ENCODE results near the gene RYK. TPM values are rescaled to one million over a fixed set of nuclear protein-coding genes. Genes with fewer than 3 reads are reported as not detected.
"Not testable (repeated sequence)": the region's sequence is repeated elsewhere in the genome, so short reads cannot be mapped to it uniquely, and the experiment has no call there.

Gene RYK
- polyA plus RNA-seq (ENCODE audit: insufficient read length in 4 of 4) = 100 to 1,000 TPM in 2 of 4 donors, 10 to 100 TPM in 2; 92.0 to 106 (median 98.8) TPM

DNA sequence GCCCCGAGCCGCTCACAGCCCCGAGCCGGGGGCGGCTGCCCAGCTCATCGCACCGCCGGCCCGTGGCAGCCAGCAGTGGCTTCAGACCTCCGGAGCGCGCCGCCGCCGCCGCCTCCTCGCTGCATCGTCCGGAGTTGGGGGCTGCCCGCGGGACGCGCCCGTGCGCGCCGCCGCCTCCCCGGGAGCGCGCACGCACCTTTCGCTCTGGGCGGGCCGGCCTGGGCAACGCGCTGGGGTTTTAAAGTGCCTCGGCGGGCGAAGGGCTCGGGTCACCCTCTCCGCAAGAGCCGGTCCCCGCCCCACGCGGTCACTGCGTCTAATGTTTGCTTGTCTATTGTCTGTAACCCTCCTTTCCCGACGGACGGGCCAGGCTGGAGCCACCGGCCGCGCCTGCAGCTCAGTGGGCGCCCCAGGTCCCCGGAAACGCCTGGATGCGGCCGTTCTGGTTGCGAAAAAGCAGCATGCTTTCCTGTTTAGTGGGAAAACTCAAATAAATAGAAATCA, at the start of gene RYK:
RYK (minus strand) TSS at position 143 of the 504 bp plus-strand sequence. CDS start 205 bp downstream, outside the sequence.
- peak; percentile 56 to 78 (median 70) for DNase-seq (ENCODE audit: low read depth in 4 of 4, low spot score in 3 of 4)

DNA sequence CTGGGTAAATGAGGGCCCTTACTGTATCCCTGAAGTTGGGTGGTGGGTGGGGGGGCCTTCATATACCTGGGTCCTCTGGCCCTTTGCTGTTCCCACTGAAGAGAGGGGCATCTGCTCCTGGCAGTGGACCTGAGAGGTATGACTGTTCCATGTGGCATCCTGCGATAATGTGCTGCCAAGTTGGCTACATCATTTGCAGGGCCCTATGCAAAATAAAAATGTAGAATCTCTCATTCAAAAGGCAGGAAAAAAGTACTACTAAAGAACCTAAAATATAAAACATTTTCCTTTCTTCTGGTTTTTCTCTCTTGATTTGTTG, 49.2 kb upstream of the RYK start:
- DNase-seq (ENCODE audit: low read depth in 4 of 4, low spot score in 3 of 4) = no peak

DNA sequence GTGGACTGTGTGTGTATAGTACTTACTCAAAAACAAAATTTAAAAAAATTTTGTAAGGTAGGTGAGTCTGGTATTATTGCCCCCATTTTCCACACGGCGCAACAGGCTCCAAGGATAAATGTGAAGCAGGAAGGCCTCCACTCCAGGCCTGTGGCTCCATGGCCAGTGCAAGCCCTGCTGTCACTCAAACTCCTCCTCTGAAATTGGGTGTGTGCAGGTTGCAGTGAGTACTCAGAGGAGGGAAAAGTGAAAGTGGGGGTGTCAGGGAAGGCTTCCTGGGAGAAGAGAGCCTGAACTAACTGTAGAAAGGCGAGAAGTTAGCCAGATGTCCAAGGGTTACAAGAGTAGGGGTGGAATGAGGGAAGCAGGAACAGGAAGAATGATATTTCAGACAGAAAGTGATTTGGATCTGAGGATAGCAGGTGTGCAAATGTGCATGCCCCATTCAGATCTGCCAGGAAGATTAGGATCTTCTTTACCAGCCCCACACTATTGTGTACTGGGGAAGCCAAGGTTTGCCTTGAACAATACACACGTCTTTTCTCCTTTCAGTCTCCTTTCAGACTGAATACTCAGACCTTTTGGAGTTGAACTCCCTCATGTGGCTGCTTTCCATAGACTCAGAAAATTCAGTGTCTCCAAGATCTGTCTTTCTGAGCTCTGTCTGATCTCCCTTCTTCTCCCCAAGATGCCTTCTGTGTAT, 48.7 kb upstream of the RYK start:
- no peak for DNase-seq (ENCODE audit: low read depth in 4 of 4, low spot score in 3 of 4)

DNA sequence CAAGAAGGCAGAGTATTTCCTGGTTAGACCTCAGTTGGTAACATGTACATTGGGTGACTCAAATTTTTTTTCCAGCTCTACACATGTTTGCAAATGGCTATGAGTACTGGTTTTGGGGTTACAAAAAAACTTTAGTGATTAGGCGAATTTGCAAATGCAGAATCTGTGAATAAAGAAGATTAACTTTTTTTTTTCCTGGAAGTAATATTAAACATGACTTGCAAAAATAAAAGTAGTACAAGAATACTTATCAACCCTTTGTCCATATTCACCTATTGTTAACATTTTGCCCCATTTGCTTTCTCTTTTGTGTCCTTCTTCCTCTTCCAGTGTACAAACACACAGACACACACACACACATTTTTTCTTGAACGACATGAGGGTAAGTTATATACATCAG, 47.6 kb upstream of the RYK start:
- no peak for DNase-seq (ENCODE audit: low read depth in 4 of 4, low spot score in 3 of 4)

DNA sequence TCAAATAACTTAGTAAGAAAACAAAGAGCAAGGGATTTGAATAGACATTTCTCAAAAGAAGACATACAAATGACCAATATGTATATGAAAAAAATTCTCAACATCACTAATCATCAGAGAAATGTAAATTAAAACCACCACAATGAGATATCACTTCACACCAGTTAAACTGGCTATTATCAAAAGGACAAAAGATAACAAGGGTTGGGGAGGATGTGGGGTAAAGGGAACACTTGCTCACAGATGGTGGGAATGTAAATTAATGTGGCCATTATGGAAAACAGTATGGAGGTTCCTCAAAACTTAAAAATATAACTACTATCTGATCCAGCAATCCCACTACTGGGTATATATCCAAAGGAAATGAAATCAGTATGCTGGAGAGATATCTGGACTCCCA, 46.0 kb upstream of the RYK start:
- DNase-seq (ENCODE audit: low read depth in 4 of 4, low spot score in 3 of 4) = no peak

DNA sequence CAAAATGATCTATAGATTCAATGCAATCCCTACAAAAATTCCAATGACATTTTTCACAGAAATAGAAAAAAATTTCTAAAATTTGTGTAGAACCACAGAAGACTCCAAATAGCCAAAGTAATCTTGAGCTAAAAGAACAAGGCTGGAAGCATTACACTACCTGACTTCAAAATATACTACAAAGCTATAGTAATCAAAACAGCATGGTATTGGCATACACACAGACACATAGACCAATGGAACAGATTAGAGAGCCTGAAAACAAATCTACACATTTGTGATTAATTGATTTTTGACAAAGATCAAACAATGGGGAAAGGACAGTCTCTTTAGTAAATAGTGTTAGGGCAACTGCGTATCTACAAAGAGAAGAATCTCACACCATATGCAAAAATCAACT, 45.3 kb upstream of the RYK start:
- DNase-seq (ENCODE audit: low read depth in 4 of 4, low spot score in 3 of 4) = no peak

DNA sequence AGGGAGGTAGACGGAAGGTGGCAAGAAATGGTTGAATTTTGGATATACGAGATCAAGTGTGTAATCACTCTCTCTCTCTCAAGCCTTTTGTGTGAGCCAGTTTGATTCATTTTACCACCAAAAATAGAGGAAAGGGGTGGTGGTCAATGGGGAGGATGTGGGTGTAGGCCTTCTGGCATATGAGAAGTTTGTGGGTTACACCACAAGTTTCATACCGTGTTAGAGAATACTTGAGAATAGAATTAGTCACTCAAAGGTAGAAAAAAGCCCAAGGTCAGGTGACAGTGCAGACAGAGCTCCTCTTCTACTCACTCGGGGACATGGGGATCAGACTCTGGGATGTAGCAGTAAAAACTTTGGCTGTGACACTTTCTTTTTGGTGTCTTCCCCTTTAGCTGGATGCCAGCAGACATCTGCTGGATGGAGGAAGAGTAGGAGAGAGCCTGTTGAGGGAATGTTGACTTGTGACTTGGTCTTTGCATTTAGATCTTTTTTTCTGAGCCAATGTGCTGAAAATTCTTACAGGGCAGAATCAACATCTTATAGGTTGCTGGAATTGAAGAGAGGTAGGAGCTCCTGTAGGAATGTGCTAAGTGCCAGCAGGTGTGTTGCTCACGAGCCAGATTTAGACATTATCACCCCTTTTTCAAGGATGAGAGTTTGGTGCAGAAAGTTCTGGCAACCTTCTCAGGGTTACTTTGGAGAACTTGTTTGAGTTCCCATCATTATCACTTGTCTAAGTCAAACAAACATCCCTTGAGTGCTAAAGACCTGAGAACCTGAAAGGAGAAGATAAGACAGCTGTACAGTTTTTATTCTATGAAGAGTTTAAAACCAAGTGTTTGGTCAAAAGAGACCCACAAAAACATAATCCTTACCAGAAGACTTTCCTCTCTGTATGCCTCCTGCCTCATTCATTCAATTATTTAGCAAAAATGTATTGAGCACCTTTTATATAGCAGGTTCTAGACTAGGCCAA, 43.9 kb upstream of the RYK start:
- DNase-seq (ENCODE audit: low read depth in 4 of 4, low spot score in 3 of 4) = no peak

DNA sequence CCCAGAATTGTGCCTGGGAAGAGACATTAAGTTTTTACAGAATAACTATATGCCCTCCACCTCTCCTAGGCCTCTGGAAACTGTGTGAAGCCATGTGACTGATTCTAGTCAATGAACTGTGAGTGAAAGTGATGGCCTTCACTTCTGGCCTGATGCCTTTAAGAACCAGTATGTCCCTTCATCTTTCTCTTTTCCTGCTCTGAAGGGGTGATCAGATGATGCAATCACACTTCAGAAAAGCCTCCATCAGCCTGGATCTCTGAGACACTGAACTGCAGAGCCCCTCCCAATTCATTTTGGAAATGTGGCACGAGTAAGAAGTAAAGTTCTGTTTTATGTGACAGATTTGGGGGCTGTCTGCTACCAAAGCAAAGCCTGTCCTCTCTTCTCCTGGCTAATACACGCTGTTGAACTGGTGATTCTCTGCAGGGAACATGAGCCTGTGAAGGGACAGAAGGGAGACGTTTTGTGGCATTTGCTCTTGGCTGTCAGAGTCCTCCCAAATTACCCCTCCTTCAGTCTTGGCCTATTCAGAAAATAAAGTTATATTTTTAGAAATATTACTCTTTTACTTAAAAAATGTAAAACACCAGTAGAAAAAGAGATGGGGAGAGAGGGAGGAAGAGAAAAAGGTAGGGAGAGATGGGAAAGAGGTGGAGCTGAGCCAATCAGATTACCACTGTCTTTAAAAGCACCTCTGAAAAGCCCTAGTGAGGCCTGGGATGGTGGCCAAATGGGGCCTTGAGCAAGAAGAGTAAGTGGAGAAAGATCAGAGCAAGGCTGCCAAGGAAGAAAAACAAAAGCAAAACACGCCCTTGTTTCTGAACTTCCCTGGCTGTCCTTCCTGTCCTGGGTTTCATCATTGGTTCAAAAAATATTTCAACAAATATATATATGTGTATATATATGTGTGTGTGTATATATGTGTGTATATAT, 40.9 kb upstream of the RYK start:
- no peak for DNase-seq (ENCODE audit: low read depth in 4 of 4, low spot score in 3 of 4)

DNA sequence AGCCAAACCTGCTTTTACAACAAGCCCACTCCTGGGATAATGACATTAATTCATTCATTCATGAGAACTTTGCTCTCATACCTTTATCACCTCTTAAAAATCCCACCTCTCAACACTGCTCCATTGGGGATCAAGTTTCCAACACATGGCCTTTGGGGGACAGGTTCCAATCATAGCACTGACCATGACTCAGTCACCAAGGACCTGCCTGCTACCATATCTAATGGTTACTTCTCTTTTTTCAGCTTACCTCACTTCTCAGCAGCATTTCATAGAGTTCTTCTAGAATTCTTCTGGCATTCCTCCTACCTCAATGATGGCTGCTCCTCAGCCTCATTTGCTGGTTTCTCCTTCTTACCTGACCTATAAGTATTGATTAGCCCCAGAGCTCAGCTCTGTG, 36.9 kb upstream of the RYK start:
- DNase-seq (ENCODE audit: low read depth in 4 of 4, low spot score in 3 of 4) = no peak

DNA sequence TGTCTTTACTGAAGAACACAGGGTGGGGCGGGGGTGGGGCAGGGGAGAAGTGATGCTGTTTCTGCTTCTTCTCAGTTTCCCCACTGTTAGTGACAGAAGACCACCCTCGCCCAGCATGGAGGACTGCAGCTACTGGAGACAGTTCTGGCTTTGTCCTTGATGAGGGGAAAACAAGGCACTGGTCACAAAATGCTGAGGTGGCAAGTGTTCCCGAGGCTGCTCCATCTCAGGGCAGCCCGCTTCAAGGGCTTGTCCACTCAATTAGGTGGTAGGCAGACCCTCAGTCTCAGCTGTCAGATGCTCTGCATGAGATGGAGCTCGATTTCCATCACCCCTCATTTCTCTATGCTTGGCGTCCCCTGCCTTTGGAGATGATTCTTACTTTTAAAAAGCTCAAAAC, 33.8 kb upstream of the RYK start:
- no peak for DNase-seq (ENCODE audit: low read depth in 4 of 4, low spot score in 3 of 4)

DNA sequence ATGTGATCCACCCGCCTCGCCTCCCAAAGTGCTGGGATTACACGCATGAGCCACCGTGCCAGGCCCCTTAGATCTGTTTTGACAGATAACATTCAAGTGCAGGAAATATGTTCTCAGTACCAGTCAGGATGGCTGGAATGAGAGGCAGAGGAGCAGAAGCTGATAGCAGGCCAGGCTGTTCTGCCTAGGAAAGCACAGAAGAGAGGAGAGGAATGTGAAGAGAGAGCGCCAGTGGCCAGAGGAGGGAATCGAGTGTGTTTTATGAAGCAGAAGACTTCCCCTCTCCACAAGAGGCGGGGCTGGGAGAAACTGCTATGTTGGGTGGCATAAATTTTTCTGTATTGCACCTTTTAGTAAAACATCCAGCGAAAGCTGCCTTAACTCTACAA, 32.0 kb upstream of the RYK start:
- no peak for DNase-seq (ENCODE audit: low read depth in 4 of 4, low spot score in 3 of 4)

DNA sequence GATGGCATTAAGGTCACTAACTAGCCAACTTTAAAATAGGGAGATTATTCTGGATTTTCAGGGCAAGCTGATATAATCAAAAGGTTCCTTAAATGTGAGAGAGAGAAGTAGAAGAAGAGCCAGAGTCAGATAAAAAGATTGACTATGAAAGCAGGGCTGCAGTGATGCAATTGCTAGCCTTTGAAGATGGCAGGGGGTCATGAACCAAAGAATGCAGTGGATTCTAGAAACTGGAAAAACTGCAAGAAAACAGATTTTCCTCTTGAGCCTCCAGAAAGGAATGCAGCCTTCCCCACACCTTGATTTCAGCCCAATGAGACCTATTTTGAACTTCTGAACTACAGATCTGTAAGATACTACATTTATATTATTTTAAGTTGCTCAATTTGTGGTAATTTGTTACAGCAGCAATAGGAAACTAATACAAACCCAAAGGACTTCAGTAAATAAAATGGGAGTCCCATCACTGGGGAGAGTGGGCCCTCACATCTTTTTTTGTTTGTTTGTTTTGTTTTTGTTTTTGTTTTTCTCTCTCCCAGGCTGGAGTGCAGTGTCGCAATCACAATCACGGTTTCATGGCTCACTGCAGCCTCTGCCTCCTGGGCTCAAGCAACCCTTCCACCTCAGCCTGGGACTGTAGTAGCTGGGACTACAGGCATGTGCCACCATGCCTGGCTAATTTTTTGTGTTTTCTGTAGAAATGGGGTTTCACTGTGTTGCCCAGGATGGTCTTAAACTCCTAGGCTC, 31.4 kb upstream of the RYK start:
- no peak for DNase-seq (ENCODE audit: low read depth in 4 of 4, low spot score in 3 of 4)

DNA sequence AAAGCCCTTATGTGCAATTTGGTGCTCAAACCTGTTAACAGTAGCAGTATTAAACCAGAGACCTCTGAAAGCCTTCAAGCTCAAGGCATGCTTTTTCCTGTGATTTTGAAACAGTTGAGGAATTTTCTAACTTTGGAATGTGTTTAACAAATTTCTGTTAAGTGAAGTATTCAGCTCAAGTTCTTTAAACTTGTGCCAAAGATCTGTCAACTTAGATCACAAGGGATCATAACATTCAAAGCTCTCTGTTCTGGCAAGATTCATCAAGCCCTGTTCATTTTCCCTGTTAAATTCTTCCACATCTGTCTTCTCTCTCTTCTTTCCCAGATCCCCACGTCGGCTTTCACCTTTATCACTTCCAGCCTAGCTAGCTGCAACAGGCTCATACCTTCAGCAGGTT, 28.8 kb upstream of the RYK start:
- DNase-seq (ENCODE audit: low read depth in 4 of 4, low spot score in 3 of 4) = peak in 1 of 4 donors; percentile 12

DNA sequence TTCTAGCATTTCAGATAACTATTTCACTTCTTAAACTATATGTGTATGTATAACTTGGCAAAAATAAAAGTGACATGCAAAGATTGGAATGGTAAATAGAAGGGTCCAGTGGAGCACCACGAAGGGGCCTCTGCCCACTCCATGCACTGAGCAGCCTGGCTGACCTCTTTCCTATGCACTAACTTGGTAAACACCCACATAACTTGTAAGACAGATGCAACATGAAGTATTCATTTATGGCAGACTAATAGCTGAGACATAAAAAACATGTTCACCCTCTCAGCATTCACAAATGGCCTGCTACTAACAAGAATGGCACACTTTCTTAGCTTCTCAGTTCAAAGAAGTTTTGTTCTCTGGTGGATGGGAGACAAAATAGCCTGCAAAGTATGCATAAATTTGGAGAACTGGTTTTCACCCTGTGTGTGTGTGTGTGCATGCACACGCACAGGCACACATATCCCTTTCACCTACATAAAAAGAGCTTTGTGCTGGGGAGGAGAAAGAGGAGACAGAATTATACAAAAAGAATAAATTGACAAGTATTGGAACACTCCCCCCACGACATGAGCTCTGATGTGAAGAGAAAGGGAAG, 26.5 kb upstream of the RYK start:
- no peak for DNase-seq (ENCODE audit: low read depth in 4 of 4, low spot score in 3 of 4)

DNA sequence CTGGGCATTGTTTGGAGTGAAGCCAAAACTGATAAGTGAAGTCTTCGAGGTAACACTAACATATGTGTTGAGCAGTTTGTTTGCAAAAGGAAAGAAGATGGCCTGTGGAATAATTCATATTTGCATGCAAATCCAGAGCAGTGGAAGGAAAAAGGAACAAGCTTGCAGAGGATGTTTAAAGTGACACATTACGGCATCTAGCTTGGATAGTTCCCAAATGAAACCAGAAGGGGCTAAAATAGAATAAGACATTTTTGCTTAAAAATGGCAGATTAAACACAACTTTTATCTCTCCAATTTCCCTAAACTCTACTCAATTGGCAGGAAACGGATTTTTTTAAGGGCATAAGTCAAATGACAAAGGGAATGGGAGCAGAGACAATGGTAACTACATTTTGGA, 25.4 kb upstream of the RYK start:
- no peak for DNase-seq (ENCODE audit: low read depth in 4 of 4, low spot score in 3 of 4)

DNA sequence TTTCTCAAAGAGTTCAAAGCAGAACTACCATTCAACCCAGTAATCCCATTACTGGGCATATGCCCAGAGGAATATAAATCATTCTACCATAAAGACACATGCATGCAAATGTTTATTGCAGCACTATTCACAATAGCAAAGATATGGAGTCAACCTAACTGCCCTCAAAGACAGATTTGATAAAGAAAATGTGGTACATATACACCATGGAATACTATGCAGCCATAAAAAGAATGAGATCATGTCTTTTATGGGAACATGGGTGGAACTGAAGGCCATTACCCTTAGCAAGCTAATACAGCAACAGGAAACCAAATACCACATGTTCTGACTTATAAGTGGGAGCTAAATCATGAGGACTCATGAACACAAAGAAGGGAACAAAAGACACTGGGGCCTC, 24.5 kb upstream of the RYK start:
- DNase-seq (ENCODE audit: low read depth in 4 of 4, low spot score in 3 of 4) = not testable (repeated sequence)

DNA sequence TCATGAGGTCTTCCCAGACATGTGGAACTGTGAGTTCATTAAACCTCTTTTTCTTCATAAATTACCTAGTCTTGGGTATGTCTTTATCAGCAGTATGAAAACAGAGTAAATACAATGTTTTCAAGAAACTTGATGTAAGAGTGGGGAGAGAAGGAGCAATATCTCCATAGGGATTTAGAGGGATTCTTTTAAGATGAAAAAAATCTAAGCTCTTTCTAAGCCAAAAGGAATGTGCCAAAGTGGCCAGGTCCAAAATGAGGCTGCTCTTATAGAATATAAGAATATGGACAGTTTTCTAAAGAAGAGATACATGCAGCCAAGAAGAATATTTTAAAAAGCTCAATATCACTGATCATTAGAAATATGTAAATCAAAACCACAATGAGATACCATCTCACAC, 23.9 kb upstream of the RYK start:
- DNase-seq (ENCODE audit: low read depth in 4 of 4, low spot score in 3 of 4) = no peak

DNA sequence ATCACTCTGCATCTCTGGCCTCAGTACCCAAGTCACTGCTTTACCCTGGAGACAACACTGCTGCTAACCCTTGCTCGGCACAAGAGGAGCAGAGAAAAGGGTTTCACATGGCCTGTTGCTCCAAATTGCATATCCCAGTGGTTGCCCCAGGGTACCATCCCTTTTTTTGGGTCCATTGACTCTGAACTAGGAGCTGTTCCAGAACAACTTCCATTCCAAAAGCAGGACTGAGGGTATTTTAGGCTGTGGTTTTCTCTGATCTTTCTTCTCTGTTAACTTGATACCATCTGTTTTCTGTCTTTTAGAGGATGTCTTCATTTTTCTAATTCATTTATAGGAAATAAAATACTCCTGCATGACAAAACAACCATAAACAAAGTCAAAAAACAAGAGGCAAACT, 17.3 kb upstream of the RYK start:
- DNase-seq (ENCODE audit: low read depth in 4 of 4, low spot score in 3 of 4) = no peak

DNA sequence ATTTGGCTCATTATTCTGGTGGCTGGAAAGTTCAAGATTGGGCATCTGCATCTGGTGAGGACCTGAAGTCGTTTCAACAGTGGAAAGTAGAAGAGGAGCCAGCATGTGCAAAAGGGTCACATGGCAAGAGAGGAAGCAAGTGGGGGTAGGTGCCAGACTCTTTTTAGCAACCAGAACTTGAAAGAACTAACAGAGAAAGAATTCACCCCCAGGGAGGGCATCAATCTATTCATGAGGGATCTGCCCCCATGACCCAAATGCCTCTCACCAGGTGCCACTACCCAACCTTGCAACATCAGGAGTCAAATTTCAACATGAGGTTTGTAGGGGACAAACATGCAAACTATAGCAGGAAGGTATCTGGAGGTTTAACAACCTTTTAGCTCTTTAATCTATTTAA, 10.3 kb upstream of the RYK start:
- DNase-seq (ENCODE audit: low read depth in 4 of 4, low spot score in 3 of 4) = no peak

Measured in left renal pelvis (tissue), 4 donors.